Ishikawa (cell line): ENCODE data around the gene JARID2.

Source experiments
- CREB1 ChIP-seq: IDR thresholded peaks from 2 replicates; pipeline ENCODE4 v1.6.1; 2012; ENCODE audit warnings: low read depth
- EGR1 ChIP-seq: IDR thresholded peaks from 2 replicates; pipeline ENCODE4 v1.6.1; 2012
- EP300 ChIP-seq: IDR thresholded peaks from 2 replicates; pipeline ENCODE4 v1.6.1; 2012; ENCODE audit warnings: borderline replicate concordance
- NFIC ChIP-seq: IDR thresholded peaks from 2 replicates; pipeline ENCODE4 v1.6.1; 2012
- RAD21 ChIP-seq: IDR thresholded peaks from 2 replicates; pipeline ENCODE4 v1.6.1; 2012; ENCODE audit warnings: low read depth
- TAF1 ChIP-seq: IDR thresholded peaks from 2 replicates; pipeline ENCODE4 v1.6.1; 2012; ENCODE audit warnings: low read depth, mild to moderate bottlenecking
- TEAD4 ChIP-seq: IDR thresholded peaks from 2 replicates; pipeline ENCODE4 v1.6.1; 2012
- YY1 ChIP-seq: IDR thresholded peaks from 2 replicates; pipeline ENCODE4 v1.6.1; 2012; ENCODE audit warnings: low read depth
- TF ChIP-seq, protein P1 (sequence below): IDR thresholded peaks from 2 replicates; pipeline ENCODE4 v1.6.1; 2012; ENCODE audit warnings: low read depth, mild to moderate bottlenecking

DNA sequence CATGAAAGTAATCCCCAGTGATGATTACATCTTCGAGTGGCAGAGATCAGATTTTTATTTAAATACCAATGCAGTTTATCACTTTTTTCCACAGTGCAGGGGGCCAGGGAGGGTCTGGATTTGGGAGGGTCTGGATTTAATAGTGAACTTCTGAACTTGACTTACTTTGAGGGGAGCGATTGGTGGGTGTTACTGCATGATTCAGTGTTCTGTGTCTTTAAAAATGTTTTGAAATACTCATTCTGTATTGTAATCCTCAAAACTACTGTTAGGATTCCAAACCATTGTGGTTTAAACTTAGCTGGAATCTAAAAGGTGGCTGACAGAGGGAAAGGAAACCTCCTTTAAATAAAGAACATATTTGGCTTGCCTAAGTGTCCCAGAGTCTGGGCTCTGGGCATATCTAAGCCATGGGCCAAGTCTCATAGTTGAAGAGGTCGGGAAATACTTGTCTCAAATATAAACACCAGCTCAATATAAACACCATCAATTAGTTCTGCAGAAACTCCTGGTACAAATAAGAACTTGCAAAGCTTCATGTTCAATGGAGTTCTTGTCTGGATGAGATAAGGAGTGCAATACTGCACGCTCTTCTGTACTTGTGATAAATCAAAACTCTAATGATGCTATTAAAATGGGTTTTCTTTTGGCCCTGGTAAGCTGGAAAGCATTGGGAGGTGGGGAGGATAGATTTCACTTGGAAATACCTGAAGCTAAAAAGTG is 14.4 kb downstream of the JARID2 start:
- TF ChIP-seq RAD21 (no peak), YY1 (no peak), EP300 (no peak), EGR1 (no peak), NFIC (no peak), TEAD4 (no peak), TAF1 (no peak), CREB1 (no peak)
- TF ChIP-seq, protein P1, sequence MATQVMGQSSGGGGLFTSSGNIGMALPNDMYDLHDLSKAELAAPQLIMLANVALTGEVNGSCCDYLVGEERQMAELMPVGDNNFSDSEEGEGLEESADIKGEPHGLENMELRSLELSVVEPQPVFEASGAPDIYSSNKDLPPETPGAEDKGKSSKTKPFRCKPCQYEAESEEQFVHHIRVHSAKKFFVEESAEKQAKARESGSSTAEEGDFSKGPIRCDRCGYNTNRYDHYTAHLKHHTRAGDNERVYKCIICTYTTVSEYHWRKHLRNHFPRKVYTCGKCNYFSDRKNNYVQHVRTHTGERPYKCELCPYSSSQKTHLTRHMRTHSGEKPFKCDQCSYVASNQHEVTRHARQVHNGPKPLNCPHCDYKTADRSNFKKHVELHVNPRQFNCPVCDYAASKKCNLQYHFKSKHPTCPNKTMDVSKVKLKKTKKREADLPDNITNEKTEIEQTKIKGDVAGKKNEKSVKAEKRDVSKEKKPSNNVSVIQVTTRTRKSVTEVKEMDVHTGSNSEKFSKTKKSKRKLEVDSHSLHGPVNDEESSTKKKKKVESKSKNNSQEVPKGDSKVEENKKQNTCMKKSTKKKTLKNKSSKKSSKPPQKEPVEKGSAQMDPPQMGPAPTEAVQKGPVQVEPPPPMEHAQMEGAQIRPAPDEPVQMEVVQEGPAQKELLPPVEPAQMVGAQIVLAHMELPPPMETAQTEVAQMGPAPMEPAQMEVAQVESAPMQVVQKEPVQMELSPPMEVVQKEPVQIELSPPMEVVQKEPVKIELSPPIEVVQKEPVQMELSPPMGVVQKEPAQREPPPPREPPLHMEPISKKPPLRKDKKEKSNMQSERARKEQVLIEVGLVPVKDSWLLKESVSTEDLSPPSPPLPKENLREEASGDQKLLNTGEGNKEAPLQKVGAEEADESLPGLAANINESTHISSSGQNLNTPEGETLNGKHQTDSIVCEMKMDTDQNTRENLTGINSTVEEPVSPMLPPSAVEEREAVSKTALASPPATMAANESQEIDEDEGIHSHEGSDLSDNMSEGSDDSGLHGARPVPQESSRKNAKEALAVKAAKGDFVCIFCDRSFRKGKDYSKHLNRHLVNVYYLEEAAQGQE, result no peak
